H1 (cell line): ENCODE results near the gene UGT1A3. TPM values are rescaled to one million over a fixed set of nuclear protein-coding genes. Genes with fewer than 3 reads are reported as not detected.

Experiments
- GABPA ChIP-seq: IDR thresholded peaks from 2 replicates; pipeline ENCODE4 v1.6.1; 2011; ENCODE audit warnings: mild to moderate bottlenecking, low read length, moderate library complexity, borderline replicate concordance; ENCODE audit not compliant: insufficient read depth
- KDM4A ChIP-seq: IDR thresholded peaks from one replicate; pipeline ENCODE4 v1.7.1; 2012; ENCODE audit warnings: low read depth, mild to moderate bottlenecking, moderate library complexity, low read length, inconsistent platforms; ENCODE audit not compliant: severe bottlenecking
- KDM5A ChIP-seq: fragments of 200-600 bp; IDR thresholded peaks from 2 replicates; pipeline ENCODE4 v1.7.1; 2012; ENCODE audit warnings: mild to moderate bottlenecking, low read length, inconsistent platforms, mixed read lengths
- SP2 ChIP-seq: IDR thresholded peaks from 2 replicates; pipeline ENCODE4 v1.6.1; 2012; ENCODE audit warnings: mild to moderate bottlenecking, low read length, inconsistent platforms
- TBP ChIP-seq: IDR thresholded peaks from 2 replicates; pipeline ENCODE4 v1.6.1; 2011; ENCODE audit warnings: low read depth, low read length, improper control_type of control experiment
- YY1 ChIP-seq: IDR thresholded peaks from 2 replicates; pipeline ENCODE4 v1.6.1; 2011; ENCODE audit warnings: low read depth, mild to moderate bottlenecking, low read length
- polyA plus RNA-seq, 7 experiments: library from polyadenylated mRNA; depleted of rRNA in 3 of 7; stranded (reverse) in 5 of 7; unstranded in 2 of 7; fragments of >200 nt in 5 of 7; fragments of 200-250 nt in 2 of 7; gene quantifications; 1 replicate in 5 of 7; 2 replicates in 1 of 7; 4 replicates in 1 of 7; pipeline versions ENCODE4 v1.2.1 to v1.2.3, GENCODE V29; 2011 to 2013; ENCODE audit warnings: missing spikeins in 2 of 7, mixed read lengths in 2 of 7
- total RNA-seq: library from RNA; stranded (reverse); fragmentation: NEBNext Ultra II Directional; extraction: Animal tissue kit (Norgen Biotek cat#: 25700); gene quantifications from 2 replicates; pipeline ENCODE4 v1.2.1, GENCODE V29; 2021

UGT1A3 gene
- total and polyA plus RNA-seq, 2 of the 8 experiments (the other 6 are each of a cell fraction or from before 2014, with no cell fraction given): not detected

DNA sequence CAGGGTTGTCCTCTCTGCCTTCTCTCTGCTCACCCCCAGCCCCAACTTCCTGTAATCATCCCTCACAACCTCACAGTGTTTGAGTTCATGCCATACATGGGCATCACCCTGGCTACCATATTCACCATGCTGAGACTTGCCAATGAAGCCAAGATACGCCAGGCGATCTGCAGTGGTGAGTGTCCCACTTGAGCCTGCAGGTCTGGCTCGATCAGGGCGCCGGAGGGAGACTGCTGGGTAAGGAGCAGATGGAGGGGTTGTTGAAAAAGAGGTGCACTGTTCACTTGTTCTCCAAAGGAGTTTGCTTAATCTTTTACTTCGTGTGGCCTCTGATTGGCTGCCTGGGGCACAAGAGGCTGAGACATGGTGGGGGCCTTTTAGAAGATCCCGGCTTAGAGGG lies 63.9 kb downstream of the UGT1A3 start (continued):
- no peak for TF ChIP-seq YY1
- TF ChIP-seq KDM4A: no peak
- TF ChIP-seq GABPA: no peak
- TF ChIP-seq SP2: no peak
- TF ChIP-seq KDM5A: no peak
- no peak for TF ChIP-seq TBP
